PFSK-1 (cell line): ENCODE measurements around the gene NPEPPS.

Experiments used
- FOXP2 ChIP-seq: optimal IDR thresholded peaks from 2 replicates; pipeline ENCODE3; 2011; ENCODE audit warnings: borderline replicate concordance, control low read depth, inconsistent platforms; ENCODE audit not compliant: insufficient read depth; ENCODE audit errors: extremely low read length, extremely low read depth
- POLR2AphosphoS5 ChIP-seq: IDR thresholded peaks from 2 replicates; pipeline ENCODE4 v1.6.1; 2012; ENCODE audit warnings: low read depth, mild to moderate bottlenecking, control low read depth, low read length, moderate library complexity
- SIN3A ChIP-seq: IDR thresholded peaks from 2 replicates; pipeline ENCODE4 v1.6.1; 2012; ENCODE audit warnings: mild to moderate bottlenecking, low read length, moderate library complexity, borderline replicate concordance; ENCODE audit not compliant: insufficient read depth
- TAF1 ChIP-seq: IDR thresholded peaks from 2 replicates; pipeline ENCODE4 v1.6.1; 2012; ENCODE audit warnings: low read length, control low read depth, borderline replicate concordance; ENCODE audit not compliant: insufficient read depth
- TF ChIP-seq, protein P1 (sequence below), 2 experiments: IDR thresholded peaks; 2 replicates each; pipeline versions ENCODE4 v1.6.1 to v1.8.0; 2011 to 2012; ENCODE audit warnings: low read depth in 2 of 2, low read length in 2 of 2, control low read depth in 1 of 2, inconsistent platforms in 1 of 2, mild to moderate bottlenecking in 1 of 2, moderate library complexity in 1 of 2; ENCODE audit not compliant: insufficient read depth in 1 of 2

DNA sequence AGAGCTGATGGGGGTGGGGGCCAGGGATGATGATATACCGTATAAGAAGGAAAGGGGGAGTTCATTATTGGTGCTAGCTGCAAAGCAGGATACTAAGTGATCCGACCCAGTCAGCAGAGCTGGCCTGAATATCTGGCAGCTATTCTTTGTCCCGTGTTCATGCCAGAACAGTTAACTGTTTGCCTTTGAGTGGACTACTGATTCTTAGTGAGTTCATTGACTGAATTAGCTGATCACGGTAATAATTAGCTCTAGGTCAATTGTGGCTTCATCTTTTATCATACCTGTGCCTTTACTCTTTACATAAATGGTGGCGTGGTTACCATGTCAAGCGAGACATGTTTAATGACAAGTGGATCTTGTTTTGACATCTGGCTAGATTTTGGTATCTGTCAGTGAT, 124.1 kb downstream of the NPEPPS start:
- no peak for TF ChIP-seq POLR2AphosphoS5
- TF ChIP-seq, protein P1, sequence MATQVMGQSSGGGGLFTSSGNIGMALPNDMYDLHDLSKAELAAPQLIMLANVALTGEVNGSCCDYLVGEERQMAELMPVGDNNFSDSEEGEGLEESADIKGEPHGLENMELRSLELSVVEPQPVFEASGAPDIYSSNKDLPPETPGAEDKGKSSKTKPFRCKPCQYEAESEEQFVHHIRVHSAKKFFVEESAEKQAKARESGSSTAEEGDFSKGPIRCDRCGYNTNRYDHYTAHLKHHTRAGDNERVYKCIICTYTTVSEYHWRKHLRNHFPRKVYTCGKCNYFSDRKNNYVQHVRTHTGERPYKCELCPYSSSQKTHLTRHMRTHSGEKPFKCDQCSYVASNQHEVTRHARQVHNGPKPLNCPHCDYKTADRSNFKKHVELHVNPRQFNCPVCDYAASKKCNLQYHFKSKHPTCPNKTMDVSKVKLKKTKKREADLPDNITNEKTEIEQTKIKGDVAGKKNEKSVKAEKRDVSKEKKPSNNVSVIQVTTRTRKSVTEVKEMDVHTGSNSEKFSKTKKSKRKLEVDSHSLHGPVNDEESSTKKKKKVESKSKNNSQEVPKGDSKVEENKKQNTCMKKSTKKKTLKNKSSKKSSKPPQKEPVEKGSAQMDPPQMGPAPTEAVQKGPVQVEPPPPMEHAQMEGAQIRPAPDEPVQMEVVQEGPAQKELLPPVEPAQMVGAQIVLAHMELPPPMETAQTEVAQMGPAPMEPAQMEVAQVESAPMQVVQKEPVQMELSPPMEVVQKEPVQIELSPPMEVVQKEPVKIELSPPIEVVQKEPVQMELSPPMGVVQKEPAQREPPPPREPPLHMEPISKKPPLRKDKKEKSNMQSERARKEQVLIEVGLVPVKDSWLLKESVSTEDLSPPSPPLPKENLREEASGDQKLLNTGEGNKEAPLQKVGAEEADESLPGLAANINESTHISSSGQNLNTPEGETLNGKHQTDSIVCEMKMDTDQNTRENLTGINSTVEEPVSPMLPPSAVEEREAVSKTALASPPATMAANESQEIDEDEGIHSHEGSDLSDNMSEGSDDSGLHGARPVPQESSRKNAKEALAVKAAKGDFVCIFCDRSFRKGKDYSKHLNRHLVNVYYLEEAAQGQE (IDR thresholded peaks at IDR 0.05; ENCODE audit: insufficient read depth in 1 of 2, low read depth in 2 of 2, low read length in 2 of 2): no peak
- TF ChIP-seq TAF1: no peak
- no peak for TF ChIP-seq SIN3A
- TF ChIP-seq FOXP2: no peak
